Activated effector memory CD4-positive, alpha-beta T cell treated with anti-CD3 and anti-CD28 coated beads, Interleukin-2, amount 50 U/mL, for 16 hours (primary cell): ENCODE results near the gene ZFP36L1.
A peak's percentile ranks its signal among the peaks of the same experiment; 100 is the strongest.

Source experiments
- DNase-seq: peaks from one replicate; pipeline ENCODE4 v3.0.0-alpha.2; 2020

The ZFP36L1 gene, protein sequence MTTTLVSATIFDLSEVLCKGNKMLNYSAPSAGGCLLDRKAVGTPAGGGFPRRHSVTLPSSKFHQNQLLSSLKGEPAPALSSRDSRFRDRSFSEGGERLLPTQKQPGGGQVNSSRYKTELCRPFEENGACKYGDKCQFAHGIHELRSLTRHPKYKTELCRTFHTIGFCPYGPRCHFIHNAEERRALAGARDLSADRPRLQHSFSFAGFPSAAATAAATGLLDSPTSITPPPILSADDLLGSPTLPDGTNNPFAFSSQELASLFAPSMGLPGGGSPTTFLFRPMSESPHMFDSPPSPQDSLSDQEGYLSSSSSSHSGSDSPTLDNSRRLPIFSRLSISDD

DNA sequence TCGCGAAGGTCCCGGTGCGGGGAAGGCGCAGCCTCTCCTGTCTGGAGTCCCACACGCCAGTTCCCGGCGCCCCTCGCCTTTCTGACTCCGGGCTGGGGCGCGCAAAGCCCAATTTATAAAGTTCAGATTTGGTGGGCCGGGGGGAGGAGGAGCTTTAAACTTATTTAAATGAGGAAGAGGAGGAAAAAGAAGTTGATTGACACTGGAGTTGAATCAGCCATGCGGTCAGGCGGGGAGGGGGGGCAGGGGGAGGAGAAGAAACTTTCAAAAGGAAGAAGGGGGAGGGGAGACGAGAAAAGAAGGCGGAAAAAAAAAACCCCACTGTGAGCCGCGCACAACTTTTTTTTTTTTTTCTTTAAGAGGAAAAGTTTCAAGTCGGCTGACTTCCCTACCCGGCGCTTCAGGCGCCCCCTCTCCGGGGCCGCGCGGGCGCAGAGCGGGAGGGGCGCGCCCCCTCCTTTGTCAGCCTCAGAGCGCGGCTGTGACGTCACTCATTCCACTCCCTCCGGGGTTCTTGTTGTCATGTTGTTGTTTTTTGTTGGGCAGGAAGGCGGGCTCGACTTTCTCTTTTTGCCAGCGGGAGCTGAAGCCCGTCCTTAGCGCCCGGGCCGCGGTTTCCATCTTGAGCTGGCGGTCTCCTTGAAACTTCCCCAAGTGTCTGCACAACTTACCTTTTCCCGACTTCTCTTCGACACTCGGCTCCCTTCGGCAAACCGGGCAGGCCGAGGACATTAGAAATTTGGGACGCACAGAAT lies at the start of gene ZFP36L1:
ZFP36L1 (minus strand) TSS at position 89 of the 755 bp plus-strand sequence. CDS start 129 bp downstream, outside the sequence.
- peak; percentile 96 for DNase-seq

- DNase-seq = no peak
These were observed 49.4 kb upstream of the ZFP36L1 start for GRCh38 chr14:68842298-68842697.

DNA sequence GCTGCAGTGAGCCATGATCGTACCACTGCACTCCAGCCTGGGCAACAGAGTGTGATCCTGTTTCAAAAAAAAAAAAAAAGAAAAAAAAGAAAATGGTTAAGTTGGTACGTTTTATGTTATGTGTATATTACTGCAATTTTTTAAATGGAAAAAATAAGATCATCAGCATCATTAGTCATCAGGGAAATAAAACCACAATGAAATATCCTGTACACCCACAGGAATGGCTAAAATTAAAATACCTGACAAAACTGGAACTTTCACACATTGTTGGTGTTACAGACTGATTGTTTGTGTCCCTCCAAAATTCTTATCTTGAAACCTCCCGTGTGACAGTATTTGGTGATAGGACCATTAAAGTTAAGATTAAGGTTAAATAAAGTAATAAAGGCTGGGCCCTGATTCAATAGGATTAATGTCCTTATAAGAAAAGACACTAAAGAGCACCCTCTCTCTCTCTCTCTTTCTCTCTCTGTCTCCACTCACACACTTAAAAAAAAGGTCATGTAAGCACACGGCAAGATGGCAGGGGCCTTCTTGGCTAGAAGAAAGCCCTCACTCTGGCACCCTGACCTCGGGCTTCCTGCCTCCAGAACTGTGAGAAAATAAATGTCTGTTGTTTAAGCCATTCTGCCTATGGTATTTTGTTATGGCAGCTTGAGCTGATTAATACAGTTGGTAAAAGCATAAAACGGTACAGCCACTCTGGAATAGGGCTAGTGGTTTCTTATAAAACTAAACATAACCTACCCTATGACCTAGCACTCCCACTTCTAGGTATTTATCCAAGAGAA lies 48.3 kb upstream of the ZFP36L1 start:
- DNase-seq = no peak

DNA sequence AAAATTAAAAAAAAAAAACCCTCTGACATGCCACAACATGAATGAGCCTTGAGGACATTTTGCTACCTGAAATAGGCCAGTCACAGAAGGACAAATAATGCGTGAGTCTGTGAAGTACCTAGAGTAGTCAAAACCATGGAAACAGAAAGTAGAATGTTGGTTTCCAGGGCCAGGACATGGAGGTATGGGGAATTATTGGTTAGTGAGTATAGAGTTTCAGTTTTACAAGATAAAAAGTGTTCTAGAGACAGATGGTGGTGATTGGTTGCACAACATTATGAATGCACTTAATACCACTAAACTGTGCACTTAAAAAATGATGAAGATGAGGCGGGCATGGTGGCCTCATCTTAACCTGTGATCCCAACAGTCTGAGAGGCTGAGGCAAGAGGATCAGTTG lies 47.6 kb upstream of the ZFP36L1 start:
- no peak for DNase-seq

DNA sequence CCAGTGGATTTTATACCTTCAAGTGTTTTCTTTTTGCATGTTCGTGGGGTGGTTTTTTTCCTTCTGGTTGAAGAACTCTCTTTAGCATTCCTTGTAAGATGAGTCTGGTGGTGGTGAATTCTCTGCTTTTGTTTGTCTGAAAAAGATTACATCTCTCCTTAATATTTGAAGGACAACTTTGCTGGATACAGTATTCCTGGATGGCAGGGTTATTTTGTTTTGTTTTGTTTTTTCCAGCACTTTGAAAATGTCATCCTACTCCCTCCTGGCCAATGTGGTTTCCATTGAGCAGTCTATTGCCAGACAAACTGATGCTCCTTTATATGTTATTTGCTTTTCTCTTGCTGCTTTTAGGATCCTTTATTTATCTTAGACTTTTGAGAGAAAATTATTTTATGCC lies 43.2 kb upstream of the ZFP36L1 start:
- no peak for DNase-seq

DNA sequence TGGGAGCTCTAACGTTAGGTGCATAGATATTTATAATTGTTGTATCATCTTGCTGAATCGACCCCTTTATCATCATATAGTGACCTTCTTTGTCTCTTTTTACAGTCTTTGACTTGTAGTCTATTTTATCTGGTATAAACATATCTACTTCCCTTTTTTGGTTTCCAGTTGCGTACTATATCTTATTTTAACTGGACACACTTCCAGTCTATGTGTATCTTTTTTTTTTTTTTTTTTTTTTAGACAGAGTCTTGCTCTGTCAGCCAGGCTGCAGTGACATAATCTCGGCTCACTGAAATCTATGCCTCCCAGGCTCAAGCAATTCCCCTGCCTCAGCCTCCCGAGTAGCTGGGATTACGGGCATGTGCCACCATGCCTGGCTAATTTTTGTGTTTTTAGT lies 41.9 kb upstream of the ZFP36L1 start:
- no peak for DNase-seq

- no peak for DNase-seq
These were observed 35.8 kb upstream of the ZFP36L1 start for GRCh38 chr14:68828698-68829097.

DNA sequence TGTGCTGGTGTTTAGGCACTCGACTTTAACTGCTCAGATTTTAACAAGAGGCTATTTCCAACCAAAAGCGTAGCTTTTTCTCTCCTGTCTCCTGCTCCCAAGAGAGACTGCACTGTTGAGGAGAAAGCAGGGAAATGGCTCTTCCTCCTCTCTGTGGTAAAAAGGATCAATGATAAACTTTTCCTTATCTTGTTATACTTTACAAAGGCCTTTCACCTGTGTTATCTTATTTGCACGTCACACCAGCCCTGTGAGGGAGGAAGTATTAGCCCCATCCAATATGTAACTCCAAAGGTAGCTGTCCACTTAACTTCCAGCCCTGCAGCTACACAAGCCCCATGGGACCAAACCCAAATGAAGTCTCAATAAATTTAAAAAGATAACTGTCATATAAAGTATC lies 32.9 kb upstream of the ZFP36L1 start:
- no peak for DNase-seq

GRCh38 chr14:68824517-68825347 lies 31.9 kb upstream of the ZFP36L1 start:
- peak; percentile 80 for DNase-seq

GRCh38 chr14:68824207-68824516 lies 31.3 kb upstream of the ZFP36L1 start:
- DNase-seq = no peak

GRCh38 chr14:68823434-68824206 lies 30.8 kb upstream of the ZFP36L1 start:
- no peak for DNase-seq

DNA sequence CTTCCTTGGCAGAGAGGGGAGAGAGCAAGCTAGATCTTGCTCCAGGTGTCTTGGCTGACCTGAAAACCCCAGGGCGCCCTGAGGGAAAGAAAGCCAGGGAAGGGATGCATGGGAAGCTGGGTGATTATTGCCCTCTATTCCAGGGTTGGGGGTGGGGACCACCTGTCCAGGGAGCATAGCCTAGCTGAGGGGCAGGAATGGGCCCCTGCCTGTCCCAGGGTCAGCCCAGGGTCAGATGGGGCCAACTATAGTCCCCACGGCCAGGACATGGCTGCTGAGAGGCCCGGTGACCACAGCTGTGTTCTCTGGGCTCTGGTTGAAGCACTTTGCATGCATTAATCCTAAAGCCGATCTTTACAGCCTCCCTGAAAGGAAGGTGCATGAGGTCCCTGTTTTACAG lies 30.1 kb upstream of the ZFP36L1 start:
- no peak for DNase-seq

DNA sequence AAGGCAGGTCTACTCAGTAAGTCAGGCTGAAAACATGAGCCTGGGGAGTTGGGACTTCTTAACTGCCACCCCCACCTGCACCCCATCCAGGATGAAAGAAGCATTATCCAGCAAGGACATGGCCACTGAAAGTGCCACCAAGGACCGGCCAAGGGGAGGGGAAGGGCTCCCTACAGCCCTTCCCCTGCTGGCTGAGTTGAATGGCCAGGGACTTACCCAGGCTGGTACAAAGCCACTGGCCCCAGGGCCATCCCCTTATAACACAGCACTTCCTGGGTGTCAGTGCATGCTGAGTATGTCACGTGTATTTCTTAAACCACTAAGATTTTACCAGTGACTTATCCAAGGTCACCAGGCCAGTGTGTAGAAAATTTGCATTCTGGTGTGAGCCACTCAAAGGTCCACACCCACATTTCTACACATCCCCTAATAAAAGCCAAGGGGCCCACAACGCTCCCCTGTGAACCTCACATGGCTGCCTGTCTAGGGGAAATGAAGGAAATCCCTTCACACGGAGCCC lies 29.3 kb upstream of the ZFP36L1 start:
- DNase-seq = peak; percentile 67

- peak; percentile 68 for DNase-seq
These were observed 28.3 kb upstream of the ZFP36L1 start for GRCh38 chr14:68820999-68821683.

GRCh38 chr14:68820536-68820935 lies 27.7 kb upstream of the ZFP36L1 start:
- DNase-seq = peak; percentile 73

DNA sequence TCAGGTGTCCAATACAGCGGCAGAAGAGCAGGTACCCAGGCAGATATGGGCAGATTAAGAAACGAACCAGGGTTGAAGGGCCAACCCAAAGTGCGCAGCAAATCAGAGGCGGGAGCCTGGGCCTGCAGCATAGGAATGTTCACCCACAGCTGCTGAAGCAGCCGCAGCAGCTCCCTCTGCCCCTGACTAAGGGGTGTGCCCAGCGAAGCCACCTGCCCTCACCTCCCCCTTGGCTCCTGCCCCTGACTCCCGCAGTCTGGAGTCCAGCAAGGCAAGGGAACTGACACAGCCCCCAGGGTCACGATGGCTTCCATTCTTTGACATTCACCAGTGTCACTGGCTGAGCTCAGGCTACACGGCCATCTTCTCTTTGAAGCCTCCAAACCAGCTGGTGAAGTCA lies 27.3 kb upstream of the ZFP36L1 start:
- DNase-seq = no peak

- peak; percentile 76 for DNase-seq
These were observed 26.4 kb upstream of the ZFP36L1 start for GRCh38 chr14:68819260-68819691.

- no peak for DNase-seq
These were observed 24.8 kb upstream of the ZFP36L1 start for GRCh38 chr14:68817506-68818212.

DNA sequence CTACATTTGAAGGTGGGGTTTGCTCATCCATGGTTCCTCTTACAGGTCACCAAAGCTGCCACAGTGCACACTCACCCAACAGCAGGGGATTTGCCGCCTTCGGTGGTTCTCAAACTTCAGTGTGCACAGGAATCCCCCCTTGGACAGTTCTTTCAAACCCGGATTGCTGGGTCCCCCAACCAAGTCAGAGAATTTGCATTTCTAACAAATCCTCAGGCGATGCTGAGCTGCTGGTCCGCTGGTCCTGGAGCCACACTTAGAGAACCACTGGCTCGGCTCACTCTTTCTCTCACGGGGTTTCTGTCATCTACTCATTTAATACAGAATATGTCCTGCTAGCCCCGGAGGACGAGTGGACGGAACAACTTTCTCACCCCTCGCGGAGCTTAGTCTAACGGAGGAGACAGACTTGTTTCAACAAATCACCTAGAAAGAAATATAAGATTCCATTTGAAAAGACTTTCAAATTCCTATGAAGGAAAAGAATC lies 24.1 kb upstream of the ZFP36L1 start:
- DNase-seq = no peak
